Hindlimb muscle (tissue), 1 donor: Measurements from ENCODE around the gene AKR1C1. TPM values are rescaled to one million over a fixed set of nuclear protein-coding genes. Genes with fewer than 3 reads are reported as not detected.
"Not testable (repeated sequence)": the region's sequence is repeated elsewhere in the genome, so short reads cannot be mapped to it uniquely, and the experiment has no call there.

ENCODE experiments used
- DNase-seq: peaks from one replicate; pipeline ENCODE4 v3.0.0-alpha.2; 2013
- polyA plus RNA-seq: library from polyadenylated mRNA; unstranded; fragments of 120-200 nt; gene quantifications from one replicate; pipeline ENCODE4 v1.2.1, GENCODE V29; 2013; ENCODE audit not compliant: insufficient read length

Gene AKR1C1
- polyA plus RNA-seq = 8.4 TPM

- DNase-seq = not testable (repeated sequence)
Measured at GRCh38 chr10:4962876-4963814, at the start of gene AKR1C1. TSS of gene AKR1C1 (plus strand) at chr10:4963415. CDS start at chr10:4963445, 30 bp downstream.

DNA sequence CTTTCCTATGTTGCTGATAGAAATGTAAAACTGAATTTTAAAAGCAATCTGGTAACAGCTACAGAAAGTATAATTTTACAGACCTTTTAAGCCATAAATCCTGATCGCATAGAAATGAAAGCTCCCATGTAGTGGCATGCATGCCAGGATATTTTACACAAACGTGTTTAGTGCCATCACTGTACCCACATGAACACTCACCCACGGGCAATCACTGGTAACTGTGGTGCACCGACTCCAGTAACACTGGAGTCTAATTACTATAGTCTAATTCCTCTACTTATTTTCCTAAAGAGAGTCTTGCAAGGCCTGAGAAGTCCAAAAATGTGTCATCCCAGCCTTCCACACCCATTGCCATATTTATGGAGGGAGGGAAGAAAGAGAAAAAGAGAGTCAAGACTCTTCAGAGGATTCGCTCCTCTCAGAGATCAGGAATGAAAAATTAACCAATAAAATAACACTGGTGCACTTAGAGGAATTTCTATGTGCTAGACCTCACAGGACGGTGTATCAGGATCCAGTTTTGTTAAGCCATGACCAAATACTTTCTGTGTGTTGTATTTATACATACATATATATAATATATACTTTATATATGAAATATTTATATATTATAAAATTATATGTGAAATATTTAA is 48.9 kb upstream of the AKR1C1 start:
- no peak for DNase-seq

GRCh38 chr10:4916086-4916716 is 47.0 kb upstream of the AKR1C1 start:
- DNase-seq = no peak

GRCh38 chr10:4918236-4918635 is 45.0 kb upstream of the AKR1C1 start:
- no peak for DNase-seq

DNA sequence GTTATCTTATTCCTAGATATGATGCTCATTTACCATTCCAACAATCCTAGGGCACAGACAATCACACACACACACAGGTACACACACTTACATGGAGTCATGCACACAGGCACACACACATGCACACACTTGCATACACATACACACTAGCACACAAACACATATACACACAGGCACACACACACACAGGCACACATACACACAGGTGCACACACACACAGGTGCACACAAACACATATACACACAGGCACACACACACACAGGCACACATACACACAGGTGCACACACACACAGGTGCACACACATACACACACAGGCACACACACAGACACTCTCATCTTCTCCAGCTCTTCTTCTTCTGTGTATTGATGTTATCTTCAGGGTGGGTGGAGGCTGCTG is 38.7 kb upstream of the AKR1C1 start:
- not testable (repeated sequence) for DNase-seq

DNA sequence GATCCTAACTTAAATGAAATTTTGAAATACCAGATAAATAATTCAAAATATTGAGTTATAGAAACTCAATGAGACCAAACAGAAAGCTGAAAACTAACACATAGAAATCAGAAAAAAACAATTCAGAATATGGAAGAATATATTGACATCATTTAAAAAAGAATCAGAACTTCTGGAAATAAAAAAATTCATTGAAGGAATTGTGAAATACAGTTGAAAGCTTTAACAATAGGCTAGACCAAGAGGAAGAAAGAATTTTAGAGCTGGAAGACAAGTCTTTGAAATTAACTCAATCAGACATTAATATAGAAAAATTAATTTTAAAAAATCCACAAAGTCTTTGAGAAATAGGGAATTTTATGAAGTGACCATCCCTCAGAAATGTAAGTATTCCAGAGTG is 36.8 kb upstream of the AKR1C1 start:
- no peak for DNase-seq

GRCh38 chr10:4931587-4931986 is 31.6 kb upstream of the AKR1C1 start:
- DNase-seq = no peak

DNA sequence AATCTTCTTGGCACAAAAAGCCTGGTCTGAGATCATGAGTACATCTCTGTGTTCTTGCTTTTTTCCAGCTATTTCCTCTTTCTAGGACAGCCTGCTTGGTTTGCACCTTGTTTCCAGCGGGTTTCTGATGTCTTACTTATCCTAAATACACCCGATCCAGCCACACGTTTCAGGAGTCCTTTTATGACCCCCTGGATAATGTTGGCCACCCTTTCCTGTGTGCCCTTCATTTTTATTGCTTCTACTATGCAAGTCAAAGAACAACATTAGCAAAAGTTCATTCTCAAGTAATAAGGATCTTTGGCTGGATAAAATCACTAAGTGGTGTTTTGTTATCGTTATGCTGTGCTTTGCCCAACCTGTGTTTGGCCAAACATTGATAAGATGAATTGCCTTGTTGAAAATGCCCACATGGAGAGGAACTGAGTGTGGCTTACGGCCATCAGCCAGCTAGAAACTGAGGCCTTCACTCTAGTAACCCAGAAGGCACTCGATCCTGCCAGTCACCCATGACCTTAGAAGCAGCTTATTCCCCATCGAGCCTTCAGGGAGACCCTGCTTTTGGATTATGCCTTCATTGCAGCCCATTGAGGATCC is 28.7 kb upstream of the AKR1C1 start:
- no peak for DNase-seq

DNA sequence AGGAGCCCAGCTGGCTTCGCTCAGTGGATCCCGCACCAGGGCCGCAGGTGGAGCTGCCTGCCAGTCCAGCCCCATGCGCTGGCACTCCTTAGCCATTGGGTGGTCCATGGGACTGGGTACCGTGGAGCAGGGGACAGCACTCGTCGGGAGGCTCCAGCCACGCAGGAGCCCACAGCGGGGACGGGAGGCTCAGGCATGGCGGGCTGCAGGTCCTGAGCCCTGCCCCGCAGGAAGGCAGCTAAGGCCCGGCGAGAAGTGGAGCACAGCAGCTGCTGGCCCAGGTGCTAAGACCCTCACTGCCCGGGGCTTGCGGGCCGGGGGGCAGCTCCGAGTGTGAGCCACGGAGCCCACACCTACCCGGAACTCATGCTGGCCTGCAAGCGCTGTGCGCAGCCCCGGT is 25.9 kb upstream of the AKR1C1 start:
- no peak for DNase-seq

- no peak for DNase-seq
Measured at GRCh38 chr10:4939224-4940072, 23.8 kb upstream of the AKR1C1 start.

DNA sequence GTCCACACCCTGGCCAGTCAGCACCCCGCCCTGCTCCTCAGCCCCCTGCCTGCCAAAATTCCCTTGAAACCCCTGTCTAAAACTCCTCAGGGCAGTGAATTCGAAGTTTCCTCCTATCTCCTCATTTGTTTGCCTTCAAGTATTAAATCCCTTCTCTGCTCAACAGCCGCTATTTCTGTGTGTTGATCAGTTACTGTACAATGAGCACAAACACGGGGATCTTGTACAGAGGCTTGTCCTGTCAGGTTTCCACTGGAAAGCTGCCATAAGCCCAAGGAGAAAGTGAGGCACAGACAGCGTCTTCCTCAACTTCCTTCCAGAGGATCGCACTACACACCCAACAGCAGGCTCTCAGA is 23.2 kb upstream of the AKR1C1 start:
- DNase-seq = not testable (repeated sequence)

- DNase-seq = not testable (repeated sequence)
Measured at GRCh38 chr10:4940909-4941308, 22.3 kb upstream of the AKR1C1 start.

DNA sequence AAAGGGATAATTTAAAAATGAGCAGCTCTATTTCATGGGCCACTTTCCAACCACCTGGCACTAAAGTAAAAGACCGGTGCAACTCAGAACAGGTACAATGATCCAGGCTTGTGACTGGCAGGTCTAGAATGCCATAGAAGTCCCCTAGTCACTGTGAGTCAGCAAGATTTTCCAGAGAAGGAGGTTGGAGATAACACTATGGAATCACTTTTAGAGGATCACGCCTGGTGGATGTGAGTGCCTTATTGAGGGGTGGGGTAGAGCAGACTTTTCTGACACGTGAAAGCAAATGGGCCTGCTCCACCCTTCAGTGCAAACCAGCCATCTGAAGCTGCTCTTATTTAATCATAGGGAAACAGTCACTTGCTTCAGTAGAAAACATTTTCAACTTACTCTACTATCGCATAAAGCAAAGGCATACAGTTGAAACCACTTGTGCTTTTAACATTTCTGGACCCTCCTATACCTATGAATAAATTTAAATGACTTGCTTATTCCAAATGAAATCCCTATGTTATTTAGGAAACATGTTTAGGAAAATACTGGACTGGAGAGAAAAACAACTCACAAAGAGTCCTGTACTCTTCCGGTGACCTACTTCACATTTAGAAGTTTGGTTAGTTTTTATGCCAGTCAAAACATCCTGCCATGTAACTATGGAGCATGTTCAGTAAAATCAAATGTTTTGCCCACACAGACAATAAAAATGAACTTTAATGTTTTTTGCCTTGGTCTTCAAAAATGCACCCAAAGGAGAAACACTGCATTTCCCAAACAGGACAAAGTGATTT is 21.5 kb upstream of the AKR1C1 start:
- no peak for DNase-seq

GRCh38 chr10:4942931-4943330 is 20.3 kb upstream of the AKR1C1 start:
- DNase-seq = peak; percentile 27

GRCh38 chr10:4943416-4943815 is 19.8 kb upstream of the AKR1C1 start:
- not testable (repeated sequence) for DNase-seq

- DNase-seq = no peak
Measured at GRCh38 chr10:4943821-4944220, 19.4 kb upstream of the AKR1C1 start.

DNA sequence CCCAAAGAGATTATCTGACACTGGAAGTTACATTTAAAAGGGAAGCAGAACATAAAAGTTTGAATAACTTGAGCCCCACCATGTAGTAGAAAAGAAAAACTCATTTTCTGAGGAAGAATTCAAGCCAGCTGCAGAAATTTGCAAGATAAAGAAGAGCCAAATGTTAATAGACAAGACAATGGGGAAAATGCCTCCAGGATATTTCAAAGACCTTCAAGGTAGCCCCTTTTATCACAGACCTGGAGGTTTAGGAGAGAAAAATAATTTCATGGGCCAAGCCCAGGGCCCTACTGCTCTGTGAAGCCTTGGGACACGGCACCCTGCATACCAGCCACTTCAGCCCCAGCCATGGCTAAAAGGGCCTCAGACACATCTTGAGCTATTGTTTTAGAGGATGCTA is 18.4 kb upstream of the AKR1C1 start:
- DNase-seq = no peak

DNA sequence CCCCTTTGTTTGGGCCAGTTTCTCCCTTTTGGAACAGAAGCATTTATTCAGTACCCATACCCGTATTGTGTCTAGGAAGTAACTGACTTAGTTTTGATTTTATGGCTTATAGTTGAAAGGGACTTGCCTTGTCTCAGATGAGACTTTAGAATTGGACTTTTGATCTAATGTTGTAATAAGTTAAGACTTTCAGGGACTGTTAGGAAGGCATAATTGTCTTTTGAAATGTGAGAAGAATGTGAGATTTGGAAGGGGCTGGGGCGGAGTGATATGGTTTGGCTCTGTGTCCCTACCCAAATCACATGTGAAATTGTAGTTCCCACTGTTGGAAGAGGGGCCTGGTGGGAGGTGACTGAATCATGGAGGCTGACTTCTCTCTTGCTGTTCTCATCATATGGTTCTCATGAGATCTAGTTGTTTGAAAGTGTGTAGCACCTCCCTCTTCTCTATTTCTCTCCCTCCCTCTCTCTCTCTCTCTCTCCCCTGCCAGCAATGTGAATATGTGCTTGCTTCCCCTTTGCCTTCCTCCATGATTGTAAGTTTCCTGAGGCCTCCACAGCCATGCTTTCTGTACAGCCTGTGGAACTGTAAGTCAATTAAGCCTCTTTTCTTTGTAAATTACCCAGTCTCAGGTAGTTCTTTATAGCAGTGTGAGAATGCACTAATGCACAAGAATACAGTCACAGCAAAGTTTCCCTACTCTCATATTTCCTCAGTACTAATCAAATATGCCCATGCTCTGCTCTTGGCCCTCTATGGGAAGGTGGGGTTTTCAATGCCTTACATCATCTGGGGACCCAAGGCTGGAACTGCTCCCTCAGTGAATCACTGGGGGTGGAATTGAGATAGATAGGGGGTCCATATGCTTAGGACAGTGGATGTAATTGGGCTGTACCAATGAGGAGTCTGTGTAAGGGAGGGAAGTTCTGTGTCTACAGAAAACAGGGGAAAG is 17.2 kb upstream of the AKR1C1 start:
- DNase-seq = no peak

DNA sequence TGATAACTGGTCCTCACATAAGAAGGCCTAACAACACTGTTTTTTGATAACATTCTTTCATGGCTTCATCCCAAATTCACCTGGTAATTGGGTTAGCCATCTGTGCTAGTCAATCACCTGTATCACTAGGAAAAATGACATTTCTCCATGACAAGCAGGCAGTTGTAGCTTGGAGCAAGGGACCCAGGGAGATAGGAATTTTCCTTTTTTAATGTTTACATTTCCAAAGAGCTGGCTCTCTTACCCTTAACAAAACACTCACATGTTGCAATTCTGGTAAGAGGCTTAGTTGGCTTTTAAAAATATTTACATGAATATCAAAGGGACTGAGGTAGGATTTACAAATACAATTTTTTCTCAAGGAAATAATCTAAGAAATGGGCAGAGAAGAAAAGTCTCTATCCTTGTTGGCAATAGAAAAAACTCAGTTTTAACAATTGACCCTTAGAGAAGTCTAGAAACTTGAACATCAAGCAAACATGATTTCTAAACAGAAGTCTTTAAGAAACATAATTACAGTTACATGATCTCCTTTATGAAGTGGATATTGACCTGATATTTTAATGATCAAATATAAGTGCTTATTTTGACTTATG is 16.1 kb upstream of the AKR1C1 start:
- no peak for DNase-seq
